GM21717 (cell line): ENCODE measurements around the gene PPL.
"Not testable (repeated sequence)": the region's sequence is repeated elsewhere in the genome, so short reads cannot be mapped to it uniquely, and the experiment has no call there.

ENCODE experiments used
- ATAC-seq: cut with Tn5 transposase; IDR thresholded peaks from one replicate; pipeline ENCODE4 v1.9.1; 2021; ENCODE audit warnings: mild to moderate bottlenecking, moderate library complexity; ENCODE audit not compliant: unreplicated experiment

PPL gene

GRCh38 chr16:4935241-4935855, 1.6 kb downstream of the PPL start:
- ATAC-seq = no peak

- no peak for ATAC-seq
Measured at GRCh38 chr16:4934591-4934990, 2.4 kb downstream of the PPL start.

- no peak for ATAC-seq
Measured at GRCh38 chr16:4933871-4934395, 3.0 kb downstream of the PPL start.

GRCh38 chr16:4933433-4933832, 3.5 kb downstream of the PPL start:
- ATAC-seq = no peak

DNA sequence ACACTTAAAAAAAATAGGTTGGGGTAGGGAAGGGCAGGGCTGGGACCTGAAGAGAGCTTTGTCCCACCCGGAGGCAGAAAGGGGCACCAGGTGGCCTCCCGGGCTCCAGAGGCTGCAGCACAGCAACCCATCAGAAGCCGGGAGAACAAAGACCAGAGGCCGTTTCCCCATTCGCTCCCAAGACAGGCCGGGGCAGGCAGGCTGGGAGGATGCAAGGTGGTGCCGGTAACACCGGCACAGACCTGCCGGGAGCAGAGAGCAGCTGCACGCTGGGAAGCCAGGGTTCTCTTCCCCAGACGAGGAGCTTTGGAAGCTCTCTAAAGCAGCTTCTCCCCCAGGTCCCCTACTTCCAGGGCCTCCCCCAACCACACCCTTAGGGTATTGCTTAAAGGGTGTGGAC, 5.6 kb downstream of the PPL start:
- no peak for ATAC-seq

DNA sequence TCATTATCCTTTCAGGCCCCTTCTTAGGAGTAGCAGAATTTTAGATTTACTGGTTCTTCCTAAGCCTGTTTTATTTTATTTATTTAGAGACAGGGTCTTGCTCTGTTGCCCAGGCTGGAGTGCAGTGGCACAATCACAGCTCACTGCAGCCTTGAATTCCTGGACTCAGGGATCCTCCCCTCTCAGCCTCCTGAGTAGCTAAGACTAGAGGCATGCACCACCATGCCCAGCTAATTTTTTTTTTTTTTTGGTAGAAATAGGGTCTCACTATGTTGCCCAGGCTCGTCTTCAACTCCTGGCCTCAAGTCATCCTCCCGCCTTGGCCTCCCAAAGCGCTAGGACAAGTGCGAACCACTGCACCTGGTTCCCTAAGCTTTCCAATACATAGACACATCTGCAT, 7.3 kb downstream of the PPL start:
- ATAC-seq = not testable (repeated sequence)

DNA sequence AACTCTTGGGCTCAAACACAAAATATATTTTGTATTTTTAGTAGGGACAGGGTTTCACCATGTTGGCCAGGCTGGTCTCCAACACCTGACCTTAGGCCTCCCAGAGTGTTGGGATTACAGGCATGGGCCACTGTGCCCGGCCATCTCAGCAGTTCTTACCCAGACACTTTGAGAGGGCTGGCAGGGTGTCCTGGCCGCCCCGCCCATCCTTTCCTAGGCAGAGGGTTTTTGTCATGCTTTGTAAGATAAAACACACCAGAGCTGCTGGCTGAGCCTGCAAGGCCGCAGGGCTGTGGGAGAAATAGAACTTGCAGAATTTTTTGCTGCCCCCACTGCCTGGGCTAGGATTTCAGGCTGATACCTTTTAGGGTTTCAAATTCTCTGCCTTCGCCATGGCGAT, 8.7 kb downstream of the PPL start:
- ATAC-seq = no peak

DNA sequence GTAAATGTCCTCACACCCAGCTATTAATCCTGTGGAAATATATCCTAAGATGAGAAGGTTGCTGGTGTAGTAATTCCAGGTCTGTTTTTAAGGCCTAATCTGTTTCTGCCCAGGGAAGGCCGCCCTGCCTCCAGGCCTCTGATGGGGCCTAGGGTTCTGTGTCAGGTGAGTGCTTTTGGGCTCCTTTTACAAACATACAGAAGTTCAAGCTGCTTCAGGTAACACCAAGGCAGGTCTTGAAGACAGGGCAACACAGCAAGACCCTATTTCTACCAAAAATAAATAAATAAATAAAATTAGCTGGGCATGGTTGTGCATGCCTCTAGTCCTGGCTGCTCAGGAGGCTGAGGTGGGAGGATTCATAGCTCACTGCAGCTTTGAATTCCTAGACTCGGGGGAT, 9.3 kb downstream of the PPL start:
- ATAC-seq = no peak

- no peak for ATAC-seq
Measured at GRCh38 chr16:4926928-4927327, 10.0 kb downstream of the PPL start.

DNA sequence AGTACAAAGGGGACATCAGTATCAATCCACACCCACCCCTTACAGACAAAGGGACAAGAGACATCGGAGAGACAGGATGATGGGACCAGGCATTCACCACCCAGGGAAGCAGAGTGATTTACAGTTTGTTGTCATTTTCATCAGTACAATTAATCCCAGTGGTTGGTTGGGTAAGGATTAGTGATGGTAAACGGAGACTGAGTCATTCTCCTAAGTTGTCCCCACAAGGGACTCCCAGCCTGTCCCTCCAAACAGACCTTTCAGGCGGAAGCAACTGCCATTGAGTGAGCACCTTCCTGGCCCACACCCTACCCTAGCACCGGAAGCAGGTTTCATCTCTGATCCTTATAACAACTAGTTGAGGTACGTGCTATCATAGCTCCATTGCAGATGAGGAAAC, 11.2 kb downstream of the PPL start:
- ATAC-seq = no peak

- no peak for ATAC-seq
Measured at GRCh38 chr16:4925293-4925607, 11.7 kb downstream of the PPL start.

DNA sequence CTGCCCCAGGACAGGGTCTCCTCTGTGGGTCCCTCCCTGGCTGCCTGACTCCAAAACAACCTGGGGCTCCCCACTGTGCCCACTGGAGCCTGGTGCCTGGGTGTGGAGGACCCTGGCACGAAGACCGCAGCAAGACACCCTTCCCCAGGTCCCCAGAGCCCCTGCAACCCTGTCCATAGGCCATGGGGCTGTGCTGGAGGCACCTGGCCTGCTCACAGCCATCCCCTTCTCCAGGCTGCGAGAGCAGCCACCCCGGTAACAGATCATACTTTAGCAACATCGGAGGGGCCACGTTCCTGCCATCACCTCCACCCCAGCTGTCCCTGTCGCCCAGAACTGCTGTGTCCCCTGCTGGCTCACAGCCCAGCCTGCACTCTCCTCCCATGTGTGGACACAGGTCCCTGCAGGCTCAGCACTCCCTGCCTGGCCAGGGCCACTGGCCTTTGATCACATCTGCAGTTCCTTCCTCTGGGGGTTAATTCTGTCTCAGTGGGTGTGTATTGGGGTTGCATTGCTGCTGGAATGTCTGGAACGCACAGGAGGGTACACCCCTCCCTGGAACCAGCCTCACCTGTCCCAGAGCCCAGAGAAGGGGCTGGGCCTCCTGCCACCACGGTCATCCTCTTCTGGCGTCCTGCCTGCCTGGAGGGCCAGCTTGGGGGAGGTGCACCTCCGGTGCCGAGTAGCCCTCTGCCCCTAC, 12.2 kb downstream of the PPL start:
- no peak for ATAC-seq

DNA sequence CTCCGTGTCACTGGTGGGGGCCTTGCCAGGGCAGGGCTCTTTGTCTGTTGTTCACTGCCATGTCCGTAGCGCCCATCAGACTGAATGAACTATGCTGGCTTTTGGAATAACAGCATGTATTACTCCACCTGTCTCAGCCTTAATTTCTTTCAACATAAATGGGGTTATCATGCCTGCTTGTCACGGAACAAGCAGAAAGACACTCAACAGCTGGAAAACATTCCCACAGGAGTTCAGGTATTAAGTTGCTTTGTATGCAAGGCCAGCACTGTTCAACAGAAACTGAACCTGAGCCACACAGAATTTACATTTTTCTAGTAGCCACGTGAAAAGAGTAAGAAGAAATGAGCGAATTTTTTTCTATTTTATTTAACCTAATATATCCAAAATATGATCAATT, 13.1 kb downstream of the PPL start:
- no peak for ATAC-seq

GRCh38 chr16:4922721-4923342, 14.1 kb downstream of the PPL start:
- no peak for ATAC-seq

GRCh38 chr16:4920826-4921225, 16.1 kb downstream of the PPL start:
- no peak for ATAC-seq

DNA sequence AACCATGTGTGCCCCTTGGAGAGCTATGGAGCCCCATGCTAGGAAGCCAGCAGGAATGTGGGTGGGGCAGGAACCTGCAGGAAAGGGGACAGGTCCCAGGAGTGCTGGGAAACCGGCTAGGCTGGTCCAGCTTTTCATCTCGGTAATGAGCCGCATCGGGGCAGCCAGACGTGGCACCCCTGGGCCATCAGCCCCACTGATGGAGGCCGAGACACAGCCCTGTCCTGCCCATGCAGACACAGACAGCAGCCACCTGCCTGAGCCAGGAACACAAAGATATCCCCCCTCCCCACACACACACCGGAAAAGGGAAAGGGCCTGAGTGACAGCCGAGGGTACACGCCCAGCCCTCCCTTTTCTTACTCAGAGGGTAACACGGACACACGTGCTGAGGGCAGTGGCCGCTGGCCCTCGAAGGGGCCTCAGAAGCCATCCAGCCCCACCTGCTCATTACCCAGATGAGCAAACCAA, 18.1 kb downstream of the PPL start:
- no peak for ATAC-seq

GRCh38 chr16:4917117-4917516, 19.8 kb downstream of the PPL start:
- no peak for ATAC-seq

DNA sequence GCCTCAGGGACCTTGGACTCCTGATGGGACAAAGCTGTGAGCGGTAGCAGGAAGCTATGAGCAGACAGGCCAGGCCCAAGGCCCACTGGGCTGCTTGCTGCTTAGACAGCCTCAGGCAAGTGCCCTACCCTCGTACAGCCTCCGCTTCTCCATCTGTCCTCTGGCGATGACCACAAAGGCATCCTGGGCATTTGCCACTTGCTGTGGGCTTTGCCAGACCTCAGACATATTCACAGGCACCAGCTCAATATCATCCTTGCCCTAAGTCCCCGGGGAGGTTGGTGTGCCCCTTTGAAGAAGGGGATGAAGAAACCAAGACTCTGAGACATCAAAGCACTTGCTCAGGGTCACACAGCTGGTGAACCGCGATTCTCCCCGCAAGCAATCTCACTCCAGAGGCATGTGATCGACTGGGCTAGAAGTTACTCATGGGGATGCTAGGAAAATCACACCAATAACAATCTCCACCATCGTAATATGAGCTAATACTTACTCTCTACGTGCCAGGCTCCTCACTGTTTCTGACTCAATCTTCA, 21.7 kb downstream of the PPL start:
- ATAC-seq = no peak

DNA sequence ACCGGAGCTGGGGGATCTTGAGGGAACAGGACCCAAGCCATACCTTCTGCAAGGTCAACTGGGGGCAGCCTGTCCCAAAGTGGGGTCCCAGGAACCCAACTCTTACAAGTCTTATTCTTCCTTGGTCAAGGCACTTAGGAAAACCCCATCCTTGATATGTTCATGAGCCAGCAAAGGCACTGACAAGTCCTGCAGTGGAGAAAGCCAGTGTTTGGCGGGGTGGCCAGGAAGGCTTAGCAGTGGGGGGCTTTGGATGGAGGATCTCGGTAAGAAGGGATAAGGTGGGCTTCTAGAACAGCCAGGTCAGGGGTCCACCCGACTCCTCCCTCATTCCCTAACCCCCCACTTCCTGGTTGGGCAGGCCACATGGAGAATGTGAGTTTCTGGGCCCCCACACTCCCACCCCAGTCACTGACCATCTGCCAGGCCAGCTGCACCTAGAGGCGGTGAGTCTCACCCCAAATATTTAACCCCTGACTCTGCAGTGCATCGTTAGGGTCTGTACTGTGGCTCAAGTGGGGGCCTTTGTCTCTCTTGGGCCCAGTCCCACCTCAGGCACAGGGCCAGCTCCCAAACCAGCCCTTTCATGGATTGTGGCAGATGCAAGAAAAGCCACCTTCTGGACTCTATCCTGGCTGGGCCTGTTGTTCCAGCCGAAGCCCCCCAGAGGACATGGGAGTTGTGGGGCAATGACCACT, 22.3 kb downstream of the PPL start:
- no peak for ATAC-seq

- no peak for ATAC-seq
Measured at GRCh38 chr16:4913774-4914525, 23.0 kb downstream of the PPL start.
